Neural crest cell (in vitro differentiated cells): Measurements from ENCODE around the gene CREB3L1. TPM values are rescaled to one million over a fixed set of nuclear protein-coding genes. Genes with fewer than 3 reads are reported as not detected.

ENCODE experiments used
- DNase-seq: peaks from one replicate; pipeline ENCODE4 v3.0.0; 2021; ENCODE audit warnings: low read depth, mixed read lengths, low spot score
- H3K27ac Mint-ChIP-seq: one replicate; pipeline ENCODE4 v1.8.0; 2021; ENCODE audit warnings: mild to moderate bottlenecking, mixed read lengths; ENCODE audit not compliant: unreplicated experiment
- H3K27me3 Mint-ChIP-seq: 2 replicates; pipeline ENCODE4 v1.8.0; 2021; ENCODE audit warnings: low read depth, mild to moderate bottlenecking, mixed read lengths
- H3K36me3 Mint-ChIP-seq: 2 replicates; pipeline ENCODE4 v1.8.0; 2021; ENCODE audit warnings: low read depth, mild to moderate bottlenecking, mixed read lengths
- H3K4me1 Mint-ChIP-seq: 2 replicates; pipeline ENCODE4 v1.8.0; 2021; ENCODE audit warnings: mixed read lengths
- H3K4me3 Mint-ChIP-seq: one replicate; pipeline ENCODE4 v1.8.0; 2021; ENCODE audit warnings: mild to moderate bottlenecking, mixed read lengths
- H3K9me3 Mint-ChIP-seq: 2 replicates; pipeline ENCODE4 v1.8.0; 2021; ENCODE audit warnings: mixed read lengths
- total RNA-seq: library from RNA; stranded (reverse); gene quantifications from 2 replicates; pipeline ENCODE4 v1.2.1, GENCODE V29; 2021
- TF ChIP-seq, protein P1 (sequence below): fragments of 200-600 bp; sonication (generic); conservative IDR thresholded peaks from 2 replicates; pipeline ENCODE4 v1.5.0; 2021; ENCODE audit warnings: antibody characterized with exemption, mild to moderate bottlenecking

Gene CREB3L1
- total RNA-seq, 1 donor from 2014 or later = 0.75 TPM

DNA sequence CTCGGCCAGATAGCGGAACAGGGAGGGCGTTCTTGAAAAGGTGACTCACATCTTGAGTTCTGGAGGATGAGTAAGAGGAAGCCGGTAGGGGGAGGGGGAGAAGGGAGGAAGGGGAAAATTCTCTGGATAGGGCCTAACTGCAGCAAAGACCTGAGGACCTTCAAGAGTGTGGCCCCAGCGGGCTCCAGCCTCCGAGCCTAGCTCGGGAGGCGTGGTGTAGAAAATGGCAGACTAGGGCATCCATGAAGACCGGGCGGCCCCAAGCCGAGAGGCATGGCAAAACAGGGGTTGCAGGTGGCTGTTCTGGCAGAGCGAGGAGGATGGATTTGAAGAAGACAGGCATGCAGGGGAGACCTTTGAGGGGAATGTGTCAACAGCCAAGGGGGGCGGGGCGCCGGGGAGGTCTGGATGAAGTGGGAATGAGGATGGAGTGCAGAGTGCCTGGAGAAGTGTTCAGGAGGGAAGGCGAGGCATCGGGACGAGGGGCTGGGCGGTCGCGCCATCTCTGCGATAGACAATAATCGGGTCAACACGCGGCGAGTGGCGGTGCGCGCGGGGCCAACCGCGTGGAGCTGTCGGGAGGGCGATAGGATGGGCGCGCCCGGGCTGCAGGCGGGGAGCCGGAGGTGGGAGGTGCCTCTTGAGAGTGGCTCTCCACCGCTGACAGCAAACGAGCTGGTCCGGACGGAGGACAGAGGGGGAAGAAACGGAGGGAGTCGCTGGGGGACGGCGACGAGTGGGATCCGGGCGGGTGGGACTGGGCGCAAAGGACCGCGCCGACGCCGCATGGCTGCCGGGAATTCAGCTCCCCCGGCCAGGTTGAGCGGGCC, 40.0 kb upstream of the CREB3L1 start:
- Mint-ChIP-seq H3K4me1 (peaks cover 42% of the 10 kb centered on the region), H3K27me3 (peaks cover 69% of the 10 kb centered on the region), H3K27ac (peak overlapping the region; percentile 48), H3K4me3 (peak overlapping the region; percentile 82), H3K36me3 (no peaks in the 10 kb centered on the region), H3K9me3 (peaks cover 3% of the 10 kb centered on the region)
- TF ChIP-seq, protein P1, sequence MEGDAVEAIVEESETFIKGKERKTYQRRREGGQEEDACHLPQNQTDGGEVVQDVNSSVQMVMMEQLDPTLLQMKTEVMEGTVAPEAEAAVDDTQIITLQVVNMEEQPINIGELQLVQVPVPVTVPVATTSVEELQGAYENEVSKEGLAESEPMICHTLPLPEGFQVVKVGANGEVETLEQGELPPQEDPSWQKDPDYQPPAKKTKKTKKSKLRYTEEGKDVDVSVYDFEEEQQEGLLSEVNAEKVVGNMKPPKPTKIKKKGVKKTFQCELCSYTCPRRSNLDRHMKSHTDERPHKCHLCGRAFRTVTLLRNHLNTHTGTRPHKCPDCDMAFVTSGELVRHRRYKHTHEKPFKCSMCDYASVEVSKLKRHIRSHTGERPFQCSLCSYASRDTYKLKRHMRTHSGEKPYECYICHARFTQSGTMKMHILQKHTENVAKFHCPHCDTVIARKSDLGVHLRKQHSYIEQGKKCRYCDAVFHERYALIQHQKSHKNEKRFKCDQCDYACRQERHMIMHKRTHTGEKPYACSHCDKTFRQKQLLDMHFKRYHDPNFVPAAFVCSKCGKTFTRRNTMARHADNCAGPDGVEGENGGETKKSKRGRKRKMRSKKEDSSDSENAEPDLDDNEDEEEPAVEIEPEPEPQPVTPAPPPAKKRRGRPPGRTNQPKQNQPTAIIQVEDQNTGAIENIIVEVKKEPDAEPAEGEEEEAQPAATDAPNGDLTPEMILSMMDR = peak; percentile 10
- peak; percentile 27 for DNase-seq

DNA sequence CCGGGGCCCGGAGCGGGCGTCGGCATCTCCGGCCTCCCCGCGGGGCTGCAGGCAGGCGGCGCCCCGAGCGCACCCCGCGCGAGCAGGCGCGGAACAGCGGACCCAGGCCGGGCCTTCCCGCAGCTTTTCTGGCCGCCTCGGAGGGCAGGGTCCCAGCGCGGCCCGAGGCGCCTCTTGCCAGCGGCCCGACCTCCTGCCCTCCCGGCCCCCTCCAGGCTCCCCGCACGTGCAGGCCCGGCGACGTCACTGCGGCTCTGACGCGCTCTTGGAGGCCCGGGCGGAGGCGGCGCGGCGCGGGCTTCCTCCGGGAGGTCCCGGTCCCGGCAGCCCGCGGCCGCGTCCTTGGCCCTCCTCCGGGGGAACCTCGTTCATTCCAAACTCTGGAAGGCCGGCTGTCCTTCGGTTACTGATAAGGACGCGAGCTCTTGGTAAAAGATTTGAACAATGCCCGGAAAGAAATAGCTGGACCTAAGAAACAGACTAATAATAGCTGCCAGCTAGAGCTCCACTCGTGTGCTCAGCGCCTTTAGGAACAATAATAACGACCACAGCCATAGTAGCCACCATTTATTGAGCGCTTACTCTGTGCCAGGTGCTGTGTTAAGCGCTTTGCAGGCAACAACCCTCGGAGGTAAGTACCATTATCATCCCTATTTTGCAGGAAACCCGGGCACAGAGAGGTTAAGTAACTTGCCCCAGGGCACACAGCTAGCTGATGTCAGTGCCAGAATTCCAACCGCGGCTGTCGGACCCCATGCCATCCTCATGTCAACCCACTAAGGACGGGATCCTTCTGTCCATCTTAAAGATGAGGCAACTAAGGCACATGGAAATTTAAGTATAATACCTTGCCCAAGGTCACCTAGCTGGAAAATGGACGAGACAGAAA, 39.1 kb upstream of the CREB3L1 start:
- Mint-ChIP-seq H3K36me3 (no peaks in the 10 kb centered on the region), H3K27me3 (peaks cover 60% of the 10 kb centered on the region)
- DNase-seq = peak; percentile 46

DNA sequence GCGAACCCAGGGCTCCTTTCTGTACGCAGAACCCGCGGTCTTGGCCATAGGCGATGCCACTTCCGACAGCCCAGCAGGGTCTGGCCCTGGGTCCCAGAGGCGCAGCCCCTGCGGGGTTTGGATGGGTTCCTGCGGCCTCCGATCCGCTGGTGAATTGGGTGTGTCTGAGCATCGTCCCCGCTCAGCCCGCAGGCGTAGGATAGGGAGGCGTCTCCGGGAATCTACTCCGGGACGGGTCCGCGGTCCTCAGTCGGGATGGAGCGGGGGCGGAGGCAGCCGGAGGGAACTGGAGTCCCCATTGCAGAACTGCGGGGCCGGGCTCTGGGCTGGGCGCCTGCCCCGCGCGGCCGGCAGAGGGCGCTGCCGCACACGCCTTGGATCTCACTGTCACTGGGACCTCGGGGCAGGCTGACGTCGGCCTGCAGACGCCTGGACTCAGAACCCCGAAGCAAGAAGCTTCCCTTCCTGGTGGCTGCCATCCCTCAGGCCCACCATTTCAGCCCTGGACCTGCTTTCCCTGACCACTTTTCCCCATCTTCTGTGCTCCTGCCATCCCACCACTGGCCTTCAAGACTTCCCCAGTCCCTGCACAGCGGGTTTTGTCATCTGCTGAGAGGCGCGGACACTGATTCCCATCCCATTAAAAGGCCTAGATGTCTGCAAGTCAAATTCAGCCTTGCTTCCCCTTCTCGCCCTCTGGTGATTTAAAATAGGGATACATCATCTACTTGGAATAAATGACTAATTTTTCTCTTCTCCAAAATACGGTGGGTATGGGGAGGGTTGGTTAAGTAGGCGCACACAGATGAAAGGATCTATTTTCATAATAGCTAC, 38.3 kb upstream of the CREB3L1 start:
- peaks cover 54% of the 10 kb centered on the region for H3K4me1 Mint-ChIP-seq
- H3K4me3 Mint-ChIP-seq = peak overlapping the region; percentile 82
- peaks cover 3% of the 10 kb centered on the region for H3K9me3 Mint-ChIP-seq
- TF ChIP-seq, protein P1 = peak; percentile 99
- peaks cover 51% of the 10 kb centered on the region for H3K27me3 Mint-ChIP-seq
- H3K27ac Mint-ChIP-seq = peak overlapping the region; percentile 69
- H3K36me3 Mint-ChIP-seq = no peaks in the 10 kb centered on the region
- peak; percentile 92 for DNase-seq

More for the DNA sequence above, 39.1 kb upstream of the CREB3L1 start:
- TF ChIP-seq, protein P1 = peak; percentile 18
- Mint-ChIP-seq H3K9me3 (peaks cover 3% of the 10 kb centered on the region), H3K27ac (no peak overlapping the region), H3K4me3 (peak overlapping the region; percentile 82), H3K4me1 (peaks cover 50% of the 10 kb centered on the region)

DNA sequence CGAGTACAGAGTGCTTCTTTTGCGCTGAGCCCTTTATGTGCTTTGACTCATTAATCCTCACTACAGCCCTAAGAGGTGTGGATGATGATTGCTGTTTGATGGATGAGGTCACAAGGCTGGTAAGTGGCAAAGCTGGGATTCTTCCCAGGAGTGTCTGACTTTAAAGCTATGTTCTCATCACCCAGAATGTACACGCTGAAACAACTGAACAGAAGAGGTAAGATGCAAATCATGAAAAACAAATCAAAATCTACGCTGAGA, 37.7 kb upstream of the CREB3L1 start:
- peak overlapping the region; percentile 82 for H3K4me3 Mint-ChIP-seq
- H3K27ac Mint-ChIP-seq = no peak overlapping the region
- H3K4me1 Mint-ChIP-seq = peaks cover 52% of the 10 kb centered on the region
- peaks cover 3% of the 10 kb centered on the region for H3K9me3 Mint-ChIP-seq
- DNase-seq = no peak
- H3K27me3 Mint-ChIP-seq = peaks cover 46% of the 10 kb centered on the region
- H3K36me3 Mint-ChIP-seq = no peaks in the 10 kb centered on the region
- TF ChIP-seq, protein P1 = no peak

DNA sequence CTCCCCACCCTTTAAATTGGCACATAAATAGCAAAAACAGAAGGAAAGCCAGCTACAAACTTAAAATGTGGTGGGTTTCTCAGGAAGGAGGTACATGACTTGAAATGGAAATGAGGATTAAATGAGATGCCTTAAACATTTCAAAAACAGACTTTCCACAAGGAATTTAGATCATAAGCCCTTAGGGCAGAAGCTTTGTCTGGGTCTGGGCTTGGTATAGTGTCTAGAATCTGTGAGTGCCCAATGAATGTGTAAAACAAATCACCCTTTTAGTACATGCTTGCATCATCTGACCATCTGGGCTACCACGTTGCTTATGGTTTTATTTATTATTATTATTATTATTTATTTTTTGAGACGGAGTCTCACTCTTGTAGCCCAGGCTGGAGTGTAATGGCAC, 37.1 kb upstream of the CREB3L1 start:
- Mint-ChIP-seq H3K27ac (no peak overlapping the region), H3K36me3 (no peaks in the 10 kb centered on the region), H3K4me1 (peaks cover 52% of the 10 kb centered on the region), H3K9me3 (peaks cover under 1% of the 10 kb centered on the region), H3K4me3 (no peak overlapping the region), H3K27me3 (peaks cover 40% of the 10 kb centered on the region)
- DNase-seq = no peak
- TF ChIP-seq, protein P1 = no peak
